Right lobe of liver (tissue), 6 donors: ENCODE data around the gene RAD51C. TPM values are rescaled to one million over a fixed set of nuclear protein-coding genes. Genes with fewer than 3 reads are reported as not detected.
"Not testable (repeated sequence)": the region's sequence is repeated elsewhere in the genome, so short reads cannot be mapped to it uniquely, and the experiment has no call there.

Experiments used
- ATAC-seq, 4 donors: fragments of 200-7000 bp; cut with Tn5 transposase; one replicate each; pipeline ENCODE4 v1.9.1; 2020; ENCODE audit warnings: mild to moderate bottlenecking in 4 of 4, moderate library complexity in 4 of 4
- DNase-seq, 3 donors: peaks; one replicate each; pipeline ENCODE4 v3.0.0-alpha.2; 2020
- H3K27ac ChIP-seq, 3 donors: fragments of 200-600 bp; one replicate each; pipeline ENCODE4 v1.8.0; 2022
- H3K27me3 ChIP-seq, 2 donors: fragments of 200-600 bp; one replicate each; pipeline ENCODE4 v1.8.0; 2022
- H3K36me3 ChIP-seq, 4 donors: fragments of 200-600 bp; sonication (generic) in 1 of 4; one replicate each; pipeline versions ENCODE4 v1.5.1 to v1.8.0; 2017 to 2022; ENCODE audit warnings: control low read depth in 1 of 4
- H3K4me1 ChIP-seq, 4 donors: fragments of 200-600 bp; sonication (generic) in 1 of 4; one replicate each; pipeline versions ENCODE4 v1.5.1 to v1.8.0; 2017 to 2022; ENCODE audit warnings: control low read depth in 1 of 4
- H3K4me3 ChIP-seq, 3 donors: fragments of 200-600 bp; one replicate each; pipeline ENCODE4 v1.8.0; 2022
- H3K9me3 ChIP-seq, 4 donors: fragments of 200-600 bp; sonication (generic) in 1 of 4; one replicate each; pipeline versions ENCODE4 v1.5.1 to v1.8.0; 2017 to 2022; ENCODE audit warnings: control low read depth in 1 of 4
- CTCF ChIP-seq, 4 donors: fragments of 200-600 bp in 3 of 4; fragments of 450-650 bp in 1 of 4; IDR thresholded peaks; one replicate each; pipeline versions ENCODE4 v1.5.1 to v1.8.0; 2016 to 2022; ENCODE audit warnings: antibody characterized with exemption in 4 of 4, mild to moderate bottlenecking in 2 of 4
- POLR2A ChIP-seq: fragments of 450-650 bp; IDR thresholded peaks from one replicate; pipeline ENCODE4 v1.6.1; 2017; ENCODE audit warnings: antibody characterized with exemption, mild to moderate bottlenecking
- WGBS: methylation state at CpG from one replicate; pipeline ENCODE4 v1.1.6; 2018; ENCODE audit warnings: low coverage, low lambda C conversion rate; ENCODE audit not compliant: insufficient coverage; ENCODE audit errors: missing lambda C conversion rate; 5-methylcytosine and 5-hydroxymethylcytosine counted together
- intact Hi-C, 2 donors: fragments of 100-400 bp; cut with DNase I; formaldehyde crosslinking; loops; one replicate each; pipeline versions ENCODE4 v1.11.2 to v1.14.1; 2022
- total RNA-seq, 6 experiments: library from RNA; depleted of rRNA in 2 of 6; stranded (reverse); fragments of >200 nt in 2 of 6; fragmentation: NEBNext Ultra II Directional in 3 of 6; extraction: Animal tissue kit (Norgen Biotek cat#: 25700) in 3 of 6; gene quantifications; one replicate each; pipeline versions ENCODE4 v1.1.0 to v1.2.4, GENCODE V29; 2016 to 2023
- donor health status: DM: no; HTN: yes; CAD: no.
- donor health status: DM: no; HTN: no; CAD: no.
- donor health status: DM: no; HTN: no; CAD: no.
- donor health status: DM: no; HTN: yes; CAD: no.
- donor health status: DM: no; HTN: yes; CAD: no.

RAD51C gene
- total RNA-seq, 6 experiments from 2014 or later, result 6.5 to 22.2 (median 7.9) TPM

DNA sequence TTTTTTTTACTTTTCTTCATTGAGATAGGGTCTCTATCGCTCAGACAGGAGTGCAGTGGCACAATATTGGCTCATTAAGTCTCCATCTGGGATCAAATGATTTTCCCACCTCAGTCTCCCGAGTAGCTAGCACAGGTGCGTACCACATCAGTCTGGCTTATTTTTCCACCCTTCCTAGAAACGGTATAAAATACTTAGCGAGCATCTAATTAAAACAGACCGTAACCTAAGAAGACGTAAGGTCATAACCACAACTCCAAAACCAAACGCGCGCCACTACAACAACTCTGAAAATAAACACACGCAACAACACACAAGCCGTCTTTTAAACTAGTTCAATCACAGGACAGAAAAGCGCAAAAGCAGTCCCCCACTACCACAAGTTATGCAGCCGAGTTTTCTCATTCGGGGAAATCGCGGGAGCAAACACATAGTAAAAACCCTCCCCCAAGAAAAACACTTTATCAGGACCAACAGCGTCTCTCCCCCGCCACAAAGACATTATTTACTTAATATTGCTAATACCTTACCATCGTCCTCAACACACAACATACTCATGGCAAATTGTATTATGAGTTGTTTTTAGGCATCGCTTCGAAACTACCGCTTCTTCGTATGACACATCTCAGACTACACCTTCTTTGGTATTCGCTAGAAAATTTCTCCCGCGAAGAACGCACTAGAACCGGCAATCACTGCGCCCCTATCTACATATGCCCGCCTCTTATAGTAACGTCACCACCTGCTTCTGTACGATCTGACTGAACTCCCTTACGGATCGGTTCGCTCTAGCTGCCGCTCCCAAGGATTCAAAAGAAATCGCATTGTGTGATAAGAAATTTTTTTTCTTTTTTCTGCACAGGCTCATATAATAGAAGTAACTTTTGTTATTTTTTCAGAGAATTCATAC, 33.3 kb upstream of the RAD51C start:
- peak in 1 of 4 donors; percentile 11 for TF ChIP-seq CTCF (IDR thresholded peaks at IDR 0.05)
- TF ChIP-seq POLR2A, result peak; percentile 100
- intact Hi-C loops, result no loop called here
- under 1% methylated on average over 38 of the region's 38 CpGs for WGBS

GRCh38 chr17:58659714-58660084, 32.7 kb upstream of the RAD51C start:
- 27% methylated on average over 9 of the region's 9 CpGs for WGBS
- Histone ChIP-seq H3K27ac (peak overlapping the region; percentile 78 to 90 (median 87)), H3K4me3 (peak overlapping the region; percentile 29 to 49 (median 49))
- intact Hi-C loops, H3K4me1 ChIP-seq, H3K9me3 ChIP-seq, DNase-seq, H3K27me3 ChIP-seq, H3K36me3 ChIP-seq: not testable (repeated sequence)
- ATAC-seq, result peak in 1 of 4 donors; percentile 4

More for the DNA sequence above, 33.3 kb upstream of the RAD51C start:
- peak overlapping the region; percentile 29 to 49 (median 49) for H3K4me3 ChIP-seq
- no peaks in the 10 kb centered on the region for H3K36me3 ChIP-seq
- ATAC-seq (peak; percentile 93 to 98 (median 95)), DNase-seq (peak; percentile 60 to 89 (median 63))
- peaks cover 0 to 5% (median 2%) of the 10 kb centered on the region in 4 donors for H3K4me1 ChIP-seq
- no peaks in the 10 kb centered on the region for H3K9me3 ChIP-seq
- H3K27ac ChIP-seq, result peak overlapping the region; percentile 78 to 90 (median 87)
- no peaks in the 10 kb centered on the region for H3K27me3 ChIP-seq

DNA sequence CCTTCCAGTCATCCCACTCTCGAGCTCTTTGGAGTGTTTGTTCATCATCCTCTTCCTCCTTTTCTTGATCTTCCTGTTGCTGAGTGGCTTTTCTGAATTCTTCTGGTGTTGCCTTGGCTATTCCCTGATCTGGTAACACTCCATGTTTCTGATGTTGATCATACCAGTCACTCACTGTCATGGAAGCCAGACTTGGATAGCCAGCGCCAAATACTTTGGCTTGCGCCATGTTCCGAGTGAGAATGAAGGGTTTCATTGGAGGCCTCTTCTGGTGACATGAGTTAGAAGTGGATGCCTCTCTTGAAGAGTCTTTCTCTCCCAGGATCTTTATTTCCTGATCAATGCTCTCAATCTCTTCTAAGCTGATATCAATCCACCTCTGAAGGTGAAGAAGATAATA, 31.8 kb upstream of the RAD51C start:
- H3K27ac ChIP-seq, result no peak overlapping the region
- intact Hi-C loops, result no loop called here
- no peaks in the 10 kb centered on the region for H3K36me3 ChIP-seq
- WGBS, result 74% methylated on average over 3 of the region's 4 CpGs
- peaks cover 0 to 5% (median 2%) of the 10 kb centered on the region in 4 donors for H3K4me1 ChIP-seq
- no peak for ATAC-seq
- no peak for DNase-seq
- no peak overlapping the region for H3K4me3 ChIP-seq
- TF ChIP-seq POLR2A, result no peak
- no peak for TF ChIP-seq CTCF (IDR thresholded peaks at IDR 0.05)
- H3K9me3 ChIP-seq, result no peaks in the 10 kb centered on the region
- no peaks in the 10 kb centered on the region for H3K27me3 ChIP-seq

GRCh38 chr17:58661499-58661898, 30.9 kb upstream of the RAD51C start:
- Histone ChIP-seq H3K36me3 (no peaks in the 10 kb centered on the region), H3K4me3 (no peak overlapping the region), H3K27me3 (no peaks in the 10 kb centered on the region), H3K27ac (no peak overlapping the region), H3K4me1 (peaks cover 0 to 5% (median 2%) of the 10 kb centered on the region in 4 donors), H3K9me3 (no peaks in the 10 kb centered on the region)
- ATAC-seq, result no peak
- 92% methylated on average over 23 of the region's 26 CpGs for WGBS
- TF ChIP-seq CTCF (IDR thresholded peaks at IDR 0.05) (no peak), POLR2A (no peak)
- DNase-seq, result no peak
- intact Hi-C loops, result no loop called here

DNA sequence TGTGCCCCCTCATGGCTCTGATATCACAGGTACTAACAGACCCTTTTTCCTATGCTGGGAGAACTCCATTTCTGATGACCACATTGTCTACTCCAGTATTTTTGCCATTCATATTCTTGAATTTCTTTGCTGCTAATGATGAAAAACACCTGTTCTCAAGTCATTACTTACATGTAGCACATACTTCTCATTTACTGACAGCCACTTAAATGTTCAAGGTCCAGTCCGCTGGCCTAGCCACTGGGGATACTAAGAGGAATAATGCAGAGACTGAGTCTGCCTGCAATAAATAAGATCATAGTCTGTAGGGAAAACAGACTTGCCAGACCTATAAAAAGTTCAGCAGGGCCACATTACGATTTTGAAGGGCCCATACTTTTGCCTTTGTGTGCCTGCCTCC, 28.1 kb upstream of the RAD51C start:
- WGBS, result 91% methylated on average over 2 of the region's 2 CpGs
- Histone ChIP-seq H3K36me3 (no peaks in the 10 kb centered on the region), H3K4me3 (no peak overlapping the region), H3K27me3 (no peaks in the 10 kb centered on the region), H3K9me3 (no peaks in the 10 kb centered on the region), H3K27ac (no peak overlapping the region), H3K4me1 (peaks cover 0 to 2% (median 0%) of the 10 kb centered on the region in 4 donors)
- DNase-seq (no peak), ATAC-seq (no peak)
- TF ChIP-seq CTCF (IDR thresholded peaks at IDR 0.05) (no peak), POLR2A (no peak)
- intact Hi-C loops, result no loop called here
